K562 (cell line): ENCODE measurements around the gene AQR. TPM values are rescaled to one million over a fixed set of nuclear protein-coding genes. Genes with fewer than 3 reads are reported as not detected.

Source experiments
- ARHGAP35 ChIP-seq: fragments of 450-650 bp; IDR thresholded peaks from 2 replicates; pipeline ENCODE4 v1.6.1; 2018; ENCODE audit not compliant: partially characterized antibody
- ATF1 ChIP-seq, 2 experiments: fragments of 450-650 bp in 1 of 2; IDR thresholded peaks; 2 replicates each; pipeline ENCODE4 v1.6.1; 2016; ENCODE audit warnings: missing compliant biosample characterization in 1 of 2, missing genetic modification characterization in 1 of 2
- BRD4 ChIP-seq: fragments of 200-600 bp; sonication (generic); IDR thresholded peaks from 2 replicates; pipeline ENCODE4 v1.6.1; 2017; ENCODE audit warnings: inconsistent platforms
- CREM ChIP-seq: IDR thresholded peaks from 2 replicates; pipeline ENCODE4 v1.6.1; 2014; ENCODE audit warnings: antibody characterized with exemption, low read depth
- CXXC5 ChIP-seq: fragments of 250-450 bp; sonication (Bioruptor Pico); IDR thresholded peaks from 2 replicates; pipeline ENCODE4 v1.8.0; 2022; ENCODE audit warnings: inconsistent platforms, mild to moderate bottlenecking, moderate library complexity
- ETV5 ChIP-seq: sonication (generic); formaldehyde crosslinking; IDR thresholded peaks from 2 replicates; pipeline ENCODE4 v1.4.0; 2020; ENCODE audit warnings: low read depth, mild to moderate bottlenecking, missing genetic modification reagents
- FOXA3 ChIP-seq, 2 experiments: fragments of 450-650 bp in 1 of 2; sonication (generic) in 1 of 2; formaldehyde crosslinking; IDR thresholded peaks in 1 of 2; conservative IDR thresholded peaks in 1 of 2; 2 replicates each; pipeline versions ENCODE4 v1.4.0 to v1.8.0; 2020 to 2022; ENCODE audit warnings: mild to moderate bottlenecking in 2 of 2, missing genetic modification reagents in 1 of 2
- HCFC1 ChIP-seq: IDR thresholded peaks from 2 replicates; pipeline ENCODE4 v1.6.1; 2012; ENCODE audit warnings: low read depth, low read length, improper control_type of control experiment
- HNRNPH1 ChIP-seq: fragments of 200-400 bp; formaldehyde crosslinking; optimal IDR thresholded peaks from 2 replicates; pipeline ENCODE3; 2017; ENCODE audit warnings: low read depth, mild to moderate bottlenecking, low read length, moderate library complexity
- MED1 ChIP-seq: sonication (generic); formaldehyde crosslinking; IDR thresholded peaks from 2 replicates; pipeline ENCODE4 v1.8.1; 2023; ENCODE audit warnings: missing genetic modification reagents, borderline replicate concordance
- PHF20 ChIP-seq: fragments of 450-650 bp; IDR thresholded peaks from 2 replicates; pipeline ENCODE4 v1.6.1; 2018; ENCODE audit not compliant: partially characterized antibody
- PHF8 ChIP-seq: fragments of 200-600 bp; sonication (generic); IDR thresholded peaks from 2 replicates; pipeline ENCODE4 v1.6.1; 2012; ENCODE audit warnings: mixed run types, mild to moderate bottlenecking, inconsistent platforms, low read length, moderate library complexity, borderline replicate concordance
- PML ChIP-seq: IDR thresholded peaks from 2 replicates; pipeline ENCODE4 v1.6.1; 2012; ENCODE audit warnings: low read length, inconsistent platforms
- POLR2H ChIP-seq: IDR thresholded peaks from 2 replicates; pipeline ENCODE4 v1.6.1; 2016; ENCODE audit warnings: missing genetic modification characterization, low read depth, mild to moderate bottlenecking, control low read depth, missing compliant biosample characterization, moderate library complexity
- PRPF4 ChIP-seq: fragments of 200-400 bp; formaldehyde crosslinking; IDR thresholded peaks from one replicate; pipeline ENCODE4 v1.6.1; 2017; ENCODE audit warnings: low read length, low read depth, mild to moderate bottlenecking; ENCODE audit not compliant: insufficient read depth, poor library complexity, severe bottlenecking
- SAFB ChIP-seq: fragments of 200-400 bp; formaldehyde crosslinking; IDR thresholded peaks from 2 replicates; pipeline ENCODE4 v1.6.1; 2017; ENCODE audit warnings: low read depth, low read length, borderline replicate concordance
- SNRNP70 ChIP-seq: fragments of 200-400 bp; formaldehyde crosslinking; optimal IDR thresholded peaks from 2 replicates; pipeline ENCODE3; 2017; ENCODE audit warnings: low read depth, low read length
- TCF7 ChIP-seq: sonication (generic); IDR thresholded peaks from 2 replicates; pipeline ENCODE4 v1.6.1; 2016; ENCODE audit warnings: antibody characterized with exemption, borderline replicate concordance
- THAP12 ChIP-seq: fragments of 250-450 bp; sonication (Bioruptor Pico); IDR thresholded peaks from 2 replicates; pipeline ENCODE4 v1.9.0; 2021; ENCODE audit warnings: mild to moderate bottlenecking, inconsistent platforms
- ZNF12 ChIP-seq: sonication (generic); formaldehyde crosslinking; IDR thresholded peaks from 2 replicates; pipeline ENCODE4 v1.4.0; 2020; ENCODE audit warnings: mild to moderate bottlenecking, missing genetic modification reagents
- ZNF830 ChIP-seq: fragments of 250-450 bp; sonication (Bioruptor Pico); IDR thresholded peaks from 2 replicates; pipeline ENCODE4 v1.5.0; 2021; ENCODE audit warnings: mild to moderate bottlenecking
- polyA plus RNA-seq, 8 experiments: library from polyadenylated mRNA; depleted of rRNA in 4 of 8; stranded (reverse) in 5 of 8; unstranded in 3 of 8; fragments of >200 nt; fragmentation: Nextera tagmentation in 2 of 8; fragmentation: Illumina TruSeq in 1 of 8; extraction: Ambion mirVana in 2 of 8; extraction: Trizol in 1 of 8; gene quantifications; 2 replicates each; pipeline versions ENCODE4 v1.2.1 to v1.2.3, GENCODE V29; 2011 to 2014; ENCODE audit warnings: inconsistent platforms in 1 of 8, missing spikeins in 1 of 8
- total RNA-seq, 7 experiments: library from RNA; depleted of rRNA in 6 of 7; stranded (reverse); fragments of >200 nt in 6 of 7; fragmentation: Illumina TruSeq in 2 of 7; extraction: Trizol in 2 of 7; gene quantifications; 2 replicates each; pipeline versions ENCODE4 v1.2.1 to v1.2.3, GENCODE V29; 2011 to 2021; ENCODE audit warnings: low replicate concordance in 1 of 7
- TF ChIP-seq, protein P1 (sequence below): fragments of 250-450 bp; sonication (Bioruptor Pico); IDR thresholded peaks from 2 replicates; pipeline ENCODE4 v1.4.0; 2020; ENCODE audit warnings: borderline replicate concordance

Gene AQR
- total and polyA plus RNA-seq, 9 of the 15 experiments (the other 6 are each of a cell fraction or from before 2014, with no cell fraction given): 22.0 to 62.9 (median 39.3) TPM

- TF ChIP-seq THAP12 (CRISPR knock-in tag) (peak; percentile 94), FOXA3 (CRISPR knock-in tag; conservative IDR thresholded peaks at IDR 0.05 in 1 of 2, IDR thresholded peaks at IDR 0.05 in 1 of 2) (peak in 1 of 2 experiments; percentile 64; a peak in 2 of 4 replicates), HCFC1 (peak; percentile 84), PML (peak; percentile 80; the same call in 1 of the 2 replicates), ZNF830 (0 out of 2 replicates have a peak, but pooled peaks have one; percentile 53), HNRNPH1 (no peak), BRD4 (peak; percentile 67; the same call in 1 of the 2 replicates), CREM (peak; percentile 63; the same call in 1 of the 2 replicates), ARHGAP35 (no peak), ATF1 (CRISPR knock-in tag; IDR thresholded peaks at IDR 0.05) (no peak), ATF1 (tag; IDR thresholded peaks at IDR 0.05) (peak; percentile 75), PHF8 (peak; percentile 95), MED1 (CRISPR knock-in tag) (0 out of 2 replicates have a peak, but pooled peaks have one; percentile 37), SNRNP70 (no peak), PHF20 (peak; percentile 84), CXXC5 (CRISPR knock-in tag) (peak; percentile 93), ZNF12 (CRISPR knock-in tag) (peak; percentile 70; the same call in 1 of the 2 replicates), POLR2H (peak; percentile 74), SAFB (peak; percentile 51; the same call in 1 of the 2 replicates), ETV5 (CRISPR knock-in tag) (peak; percentile 75; the same call in 1 of the 2 replicates), PRPF4 (no peak), TCF7 (peak; percentile 62; the same call in 1 of the 2 replicates)
- TF ChIP-seq, protein P1, sequence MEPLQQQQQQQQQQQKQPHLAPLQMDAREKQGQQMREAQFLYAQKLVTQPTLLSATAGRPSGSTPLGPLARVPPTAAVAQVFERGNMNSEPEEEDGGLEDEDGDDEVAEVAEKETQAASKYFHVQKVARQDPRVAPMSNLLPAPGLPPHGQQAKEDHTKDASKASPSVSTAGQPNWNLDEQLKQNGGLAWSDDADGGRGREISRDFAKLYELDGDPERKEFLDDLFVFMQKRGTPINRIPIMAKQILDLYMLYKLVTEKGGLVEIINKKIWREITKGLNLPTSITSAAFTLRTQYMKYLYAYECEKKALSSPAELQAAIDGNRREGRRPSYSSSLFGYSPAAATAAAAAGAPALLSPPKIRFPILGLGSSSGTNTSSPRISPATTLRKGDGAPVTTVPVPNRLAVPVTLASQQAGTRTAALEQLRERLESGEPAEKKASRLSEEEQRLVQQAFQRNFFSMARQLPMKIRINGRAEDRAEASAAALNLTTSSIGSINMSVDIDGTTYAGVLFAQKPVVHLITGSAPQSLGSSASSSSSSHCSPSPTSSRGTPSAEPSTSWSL: no peak
Observed at GRCh38 chr15:34988027-34988902, 18.7 kb upstream of the AQR start, which contains the start of gene ZNF770 (continued).
